RWPE2 (cell line): Measurements from ENCODE around the gene SNPH.

Source experiments
- ATAC-seq: fragments of 200-7000 bp; cut with Tn5 transposase; 3 replicates; pipeline ENCODE4 v1.9.1; 2021; ENCODE audit warnings: low read depth
- DNase-seq: peaks from one replicate; pipeline ENCODE4 v3.0.0-alpha.2; 2020; ENCODE audit warnings: low spot score
- H3K27ac ChIP-seq: fragments of 450-650 bp; 2 replicates; pipeline ENCODE4 v1.5.1; 2017; ENCODE audit warnings: mild to moderate bottlenecking; ENCODE audit not compliant: poor library complexity, severe bottlenecking
- H3K27me3 ChIP-seq: fragments of 250-450 bp; sonication (Bioruptor Pico); 2 replicates; pipeline ENCODE4 v1.5.1; 2021; ENCODE audit warnings: mild to moderate bottlenecking, moderate library complexity; ENCODE audit not compliant: insufficient read depth, poor library complexity, severe bottlenecking
- H3K36me3 ChIP-seq: fragments of 250-450 bp; sonication (Bioruptor Pico); 2 replicates; pipeline ENCODE4 v1.5.1; 2020; ENCODE audit warnings: low read depth, mild to moderate bottlenecking, moderate library complexity
- H3K4me1 ChIP-seq: fragments of 250-450 bp; sonication (Bioruptor Pico); 2 replicates; pipeline ENCODE4 v1.5.1; 2021; ENCODE audit warnings: mild to moderate bottlenecking, moderate library complexity; ENCODE audit not compliant: insufficient read depth, poor library complexity, severe bottlenecking
- H3K4me3 ChIP-seq: fragments of 250-450 bp; sonication (Bioruptor Pico); 2 replicates; pipeline ENCODE4 v1.5.1; 2021; ENCODE audit warnings: mild to moderate bottlenecking, moderate library complexity; ENCODE audit not compliant: severe bottlenecking
- H3K9me3 ChIP-seq: fragments of 250-450 bp; sonication (Bioruptor Pico); 2 replicates; pipeline ENCODE4 v1.5.1; 2021; ENCODE audit warnings: mild to moderate bottlenecking, moderate library complexity; ENCODE audit not compliant: severe bottlenecking
- CTCF ChIP-seq: fragments of 450-650 bp; IDR thresholded peaks from one replicate; pipeline ENCODE4 v1.5.1; 2017; ENCODE audit warnings: mild to moderate bottlenecking, moderate library complexity; ENCODE audit not compliant: poor library complexity, severe bottlenecking

The SNPH gene

GRCh38 chr20:1287306-1287705 lies 21.2 kb downstream of the SNPH start:
- Histone ChIP-seq H3K9me3 (no peaks in the 10 kb centered on the region), H3K4me3 (no peak overlapping the region), H3K27ac (no peak overlapping the region), H3K36me3 (no peaks in the 10 kb centered on the region), H3K4me1 (no peaks in the 10 kb centered on the region), H3K27me3 (no peaks in the 10 kb centered on the region)
- no peak for TF ChIP-seq CTCF
- ATAC-seq (no peak), DNase-seq (no peak)

- DNase-seq = no peak
- H3K27me3 ChIP-seq = no peaks in the 10 kb centered on the region
- H3K27ac ChIP-seq = no peak overlapping the region
- no peaks in the 10 kb centered on the region for H3K4me1 ChIP-seq
- no peaks in the 10 kb centered on the region for H3K36me3 ChIP-seq
- TF ChIP-seq CTCF = no peak
- no peak overlapping the region for H3K4me3 ChIP-seq
- H3K9me3 ChIP-seq = no peaks in the 10 kb centered on the region
- ATAC-seq = no peak
Observed at GRCh38 chr20:1287787-1288569, 21.9 kb downstream of the SNPH start.

GRCh38 chr20:1291191-1291741 lies 25.2 kb downstream of the SNPH start:
- Histone ChIP-seq H3K4me1 (no peaks in the 10 kb centered on the region), H3K27ac (no peak overlapping the region), H3K36me3 (no peaks in the 10 kb centered on the region), H3K9me3 (no peaks in the 10 kb centered on the region), H3K27me3 (no peaks in the 10 kb centered on the region), H3K4me3 (no peak overlapping the region)
- ATAC-seq (no peak), DNase-seq (no peak)
- no peak for TF ChIP-seq CTCF

GRCh38 chr20:1292620-1293019 lies 26.5 kb downstream of the SNPH start:
- DNase-seq (no peak), ATAC-seq (no peak)
- Histone ChIP-seq H3K36me3 (no peaks in the 10 kb centered on the region), H3K27me3 (no peaks in the 10 kb centered on the region), H3K9me3 (no peaks in the 10 kb centered on the region), H3K4me1 (no peaks in the 10 kb centered on the region), H3K4me3 (no peak overlapping the region), H3K27ac (no peak overlapping the region)
- no peak for TF ChIP-seq CTCF
